Measurements from ENCODE around the gene CACFD1.

GRCh38 chr9:133429641-133430161, 30.1 kb upstream of the CACFD1 start:
- no peak for TF ChIP-seq GATA2 (IDR thresholded peaks at IDR 0.05; ENCODE audit: low read depth, low read length)
- no peak for TF ChIP-seq GATA3 (IDR thresholded peaks at IDR 0.05; ENCODE audit: low read depth, low read length)

All from SH-SY5Y (cell line).